NCI-H82 treated with DMSO at 0.1 percent for 48 hours (cell line): ENCODE measurements around the gene CCDC89.

Experiments
- DNase-seq: peaks from one replicate; lab custom pipeline; 2025; ENCODE audit not compliant: unreplicated experiment; lab: John Stamatoyannopoulos, UW

Gene CCDC89

GRCh38 chr11:85685820-85686459 lies at the start of gene CCDC89:
Gene CCDC89, minus strand, starts transcription at chr11:85686195. Its CDS starts 65 bp downstream, at chr11:85686130.
- DNase-seq = no peak

- DNase-seq = no peak
These were observed 47.0 kb upstream of the CCDC89 start for GRCh38 chr11:85732965-85733364.

- DNase-seq = no peak
These were observed 40.4 kb upstream of the CCDC89 start for GRCh38 chr11:85726381-85726780.

DNA sequence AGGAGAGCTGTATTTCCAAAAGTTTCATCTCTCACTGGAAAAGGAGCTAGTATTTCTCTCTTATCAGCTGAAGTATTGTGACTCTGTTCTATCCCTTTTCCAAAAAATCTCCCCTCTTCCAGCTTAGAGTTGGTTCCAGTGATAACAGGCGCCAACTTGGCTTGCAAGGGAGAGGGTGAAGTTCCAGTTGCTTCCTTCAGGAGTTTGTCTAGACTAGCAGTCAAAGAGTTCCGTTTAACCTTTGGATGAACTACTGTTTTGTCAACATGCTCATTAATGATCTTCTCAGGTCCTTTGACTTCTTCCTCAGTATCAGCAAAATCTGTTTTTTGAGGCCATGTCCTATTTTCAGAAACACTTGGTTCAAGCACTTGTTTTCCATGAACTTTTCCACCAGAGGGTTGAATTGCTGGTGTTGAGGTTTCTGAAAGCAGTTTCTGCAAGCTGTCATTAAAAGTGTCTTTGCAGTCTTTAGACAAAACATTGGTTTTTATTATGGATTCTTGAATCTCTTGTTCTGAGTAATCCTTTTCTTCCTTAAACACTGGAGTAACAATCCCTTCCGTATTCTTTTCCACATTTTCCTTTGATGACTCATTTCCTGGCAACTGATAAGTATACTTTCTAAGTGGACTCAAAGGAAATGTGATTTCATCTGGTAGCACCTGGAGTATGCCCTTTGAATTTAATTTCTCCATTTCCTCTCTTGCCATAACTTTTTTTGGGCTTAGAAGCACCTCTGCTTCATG lies 39.7 kb upstream of the CCDC89 start:
- no peak for DNase-seq

DNA sequence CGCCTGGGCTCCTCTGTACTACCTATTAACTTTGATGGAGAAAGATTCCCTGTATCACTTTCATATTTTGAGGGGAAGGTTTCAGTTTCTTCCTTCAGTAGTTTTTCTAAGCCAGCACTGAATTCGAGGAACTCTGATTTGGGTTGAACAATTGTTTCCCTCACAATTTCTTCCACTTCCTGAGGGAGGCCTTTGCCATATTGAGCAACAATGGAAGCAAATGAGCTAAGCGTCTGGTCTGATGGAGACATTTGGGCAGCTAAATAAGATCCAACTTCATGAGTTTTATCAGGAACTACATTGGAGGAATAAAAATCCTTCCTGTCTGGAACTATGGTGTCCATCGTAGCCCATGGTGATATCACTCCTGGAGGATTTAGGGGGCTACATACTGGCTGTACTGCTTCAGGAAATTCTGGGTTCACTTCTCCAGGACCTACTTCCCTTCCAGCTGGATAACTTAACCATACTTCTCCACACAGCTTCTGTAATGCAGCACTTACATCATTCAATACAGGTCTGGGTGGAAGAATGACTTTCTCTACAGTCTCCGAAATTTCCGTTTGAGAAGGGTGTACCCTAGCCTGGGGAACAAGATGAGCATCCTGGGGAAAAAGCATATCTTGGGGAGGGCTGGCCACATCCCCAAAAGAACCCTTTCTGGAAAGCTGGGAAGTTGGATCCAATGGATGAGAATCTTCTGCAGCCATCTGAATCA lies 38.9 kb upstream of the CCDC89 start:
- DNase-seq = no peak

GRCh38 chr11:85723088-85723487 lies 37.1 kb upstream of the CCDC89 start:
- DNase-seq = no peak

- no peak for DNase-seq
These were observed 35.2 kb upstream of the CCDC89 start for GRCh38 chr11:85721191-85721590.

DNA sequence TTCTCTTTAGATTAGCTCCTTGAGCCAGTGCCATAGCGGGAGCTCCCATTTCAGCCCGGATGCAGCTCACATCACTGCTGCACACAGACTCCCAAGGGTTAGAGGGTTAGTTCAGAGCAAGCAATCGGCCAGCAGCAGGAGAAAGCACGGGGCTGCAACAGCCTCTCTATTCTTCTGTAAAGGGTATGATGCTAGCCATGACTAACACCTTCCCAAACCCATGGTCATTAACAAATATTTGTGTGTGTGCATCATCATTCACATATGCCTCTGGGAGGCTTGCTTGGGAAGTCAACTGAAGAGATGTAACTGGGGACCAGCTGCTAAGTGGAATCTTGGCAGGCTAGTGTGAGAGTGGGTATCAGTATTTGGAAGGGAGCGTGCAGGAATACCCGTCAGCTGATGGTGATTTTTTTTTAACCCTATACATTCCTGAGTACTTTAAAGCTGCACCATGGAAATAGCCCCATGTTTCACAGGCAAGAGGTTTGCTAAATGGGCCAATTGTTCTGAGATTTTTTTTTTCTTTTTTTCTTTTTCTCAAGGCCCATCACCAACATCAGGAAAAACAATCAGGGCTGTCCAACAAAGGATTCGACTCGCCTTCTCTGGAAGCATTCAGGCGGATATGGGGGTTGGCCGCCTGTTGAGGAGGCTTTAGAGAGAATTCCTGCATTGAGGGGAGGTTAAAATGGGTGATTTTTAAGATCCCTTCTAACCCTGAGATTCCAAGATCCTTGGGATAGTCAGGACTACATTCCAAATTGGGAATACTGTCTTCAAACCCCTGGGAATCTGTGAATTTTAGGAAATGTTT lies 33.2 kb upstream of the CCDC89 start:
- no peak for DNase-seq

DNA sequence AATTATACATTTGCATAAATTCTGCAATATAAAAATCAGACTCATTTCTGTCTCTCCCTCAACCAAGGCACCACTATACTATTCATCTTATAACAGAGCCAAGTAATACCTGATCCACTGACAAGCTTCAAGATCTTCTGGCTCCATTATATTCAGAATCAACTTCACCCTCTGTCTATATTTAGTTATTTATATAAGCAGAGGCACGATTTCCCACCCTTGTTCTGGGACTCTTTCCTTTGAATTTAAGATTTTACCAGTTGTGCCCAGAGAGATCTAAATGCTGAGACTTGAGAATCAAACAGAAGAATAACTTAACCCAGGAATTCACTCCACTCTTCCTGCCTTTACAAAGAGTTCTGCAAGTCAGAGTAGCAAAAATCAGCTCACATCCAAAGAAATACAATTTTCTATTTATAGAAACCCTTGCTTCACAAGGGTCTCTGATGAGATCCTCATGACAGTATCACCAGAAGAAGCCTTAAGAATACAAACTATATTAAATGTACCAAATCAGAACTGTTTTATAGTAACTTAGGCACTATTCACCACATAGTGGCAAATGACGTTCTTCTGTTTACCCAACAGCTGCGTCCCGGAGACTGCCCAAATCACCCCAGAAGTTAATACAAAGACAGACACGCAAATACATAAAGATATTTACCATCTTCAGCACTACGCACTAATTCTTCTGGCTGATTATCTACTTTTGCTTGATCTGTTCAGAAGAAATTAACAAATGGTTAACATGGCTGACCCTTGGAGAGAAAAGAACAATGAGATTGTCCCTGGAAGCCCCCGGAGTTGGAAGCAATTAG lies 32.3 kb upstream of the CCDC89 start:
- DNase-seq = no peak

DNA sequence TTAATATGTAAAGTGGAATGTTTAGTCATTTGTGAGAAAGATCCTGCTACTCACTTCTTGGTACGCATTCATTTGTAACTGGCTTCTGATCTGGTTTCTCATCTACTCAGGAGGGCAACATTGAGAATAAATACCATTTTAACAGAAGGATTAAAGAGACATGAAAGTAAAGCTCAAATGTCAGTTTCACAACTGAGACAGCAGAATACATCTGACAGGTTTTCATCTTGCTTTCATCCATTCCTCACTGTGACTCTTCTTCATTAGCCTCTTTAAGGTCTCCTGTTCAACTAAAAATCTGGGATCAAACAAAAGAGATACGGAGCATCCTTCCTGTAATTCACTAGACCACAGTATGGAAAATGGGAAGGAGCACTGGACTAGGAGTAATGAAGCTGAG lies 31.4 kb upstream of the CCDC89 start:
- DNase-seq = no peak

DNA sequence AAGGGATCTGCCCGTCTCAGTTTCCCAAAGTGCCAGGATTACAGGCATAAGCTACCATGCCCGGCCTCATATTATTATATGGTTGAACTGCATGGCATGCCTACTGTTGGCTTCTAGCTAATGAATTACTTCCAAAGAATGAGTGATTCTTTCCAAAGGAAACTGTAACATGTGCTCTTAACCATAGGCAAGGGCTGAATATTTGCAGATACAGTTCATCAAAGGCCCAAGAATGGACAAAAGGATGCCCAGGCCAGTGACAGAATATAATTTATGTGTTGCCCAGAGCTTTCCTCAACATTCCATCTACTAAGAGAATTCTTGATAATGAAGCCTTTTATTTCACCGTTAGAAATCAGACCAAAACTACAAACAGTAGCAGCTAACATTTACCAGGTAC lies 27.0 kb upstream of the CCDC89 start:
- no peak for DNase-seq

DNA sequence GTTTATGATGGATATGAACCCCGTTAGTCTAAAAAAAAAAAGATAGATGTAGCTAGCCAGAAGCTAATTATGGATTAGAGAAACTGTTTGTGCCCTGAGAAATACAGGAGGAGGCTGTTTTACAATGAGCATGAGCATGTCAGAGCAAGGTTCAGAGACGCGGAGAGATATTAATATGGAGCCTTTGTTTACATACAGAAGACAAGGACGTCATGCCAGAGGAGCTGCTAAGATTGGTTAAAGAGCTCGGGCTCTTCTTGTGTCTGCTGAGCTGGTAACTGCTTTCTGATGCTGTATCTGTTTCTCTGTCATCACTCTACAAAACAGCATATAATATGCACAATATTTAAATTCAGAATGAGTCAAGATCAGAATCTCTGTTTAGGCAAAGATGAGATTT lies 24.9 kb upstream of the CCDC89 start:
- no peak for DNase-seq

- DNase-seq = no peak
These were observed 24.1 kb upstream of the CCDC89 start for GRCh38 chr11:85709941-85710702.

GRCh38 chr11:85705800-85706199 lies 19.8 kb upstream of the CCDC89 start:
- no peak for DNase-seq

- no peak for DNase-seq
These were observed 19.0 kb upstream of the CCDC89 start for GRCh38 chr11:85704967-85705366.

DNA sequence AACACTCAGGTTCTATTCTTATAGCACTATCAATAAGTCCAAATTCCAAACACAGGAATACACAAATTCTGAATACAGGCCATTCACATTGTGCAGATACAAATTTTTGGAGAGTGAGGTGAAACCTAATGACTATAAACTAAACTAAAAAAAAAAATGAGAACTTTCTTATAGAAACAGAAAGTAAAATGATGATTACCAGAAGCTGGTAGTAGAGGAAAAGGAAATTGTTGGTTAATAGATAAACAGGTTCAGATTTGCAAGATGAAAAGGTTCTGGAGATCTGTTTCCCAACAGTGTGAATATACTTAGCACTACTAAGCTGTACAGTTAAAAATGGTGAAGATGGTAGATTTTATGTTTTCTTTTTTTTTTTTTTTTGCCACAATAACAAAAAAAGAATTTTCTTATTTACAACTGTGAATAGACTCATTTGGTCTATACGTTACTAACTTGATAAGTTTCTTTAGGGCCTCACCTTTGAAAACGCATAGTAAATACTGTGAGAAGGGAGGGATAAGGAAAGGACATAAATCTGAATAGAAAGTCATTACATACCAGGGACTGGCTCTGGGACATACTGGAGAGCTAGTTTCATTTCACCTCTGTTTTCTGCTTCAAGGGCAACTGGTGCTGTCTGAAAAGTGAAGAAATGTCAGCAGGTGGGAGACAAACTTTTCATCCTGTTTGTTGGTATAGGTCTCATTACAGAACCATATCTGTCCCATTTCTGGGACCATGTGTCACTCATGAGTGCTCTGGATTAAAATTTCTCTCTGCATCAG lies 14.2 kb upstream of the CCDC89 start:
- DNase-seq = no peak

DNA sequence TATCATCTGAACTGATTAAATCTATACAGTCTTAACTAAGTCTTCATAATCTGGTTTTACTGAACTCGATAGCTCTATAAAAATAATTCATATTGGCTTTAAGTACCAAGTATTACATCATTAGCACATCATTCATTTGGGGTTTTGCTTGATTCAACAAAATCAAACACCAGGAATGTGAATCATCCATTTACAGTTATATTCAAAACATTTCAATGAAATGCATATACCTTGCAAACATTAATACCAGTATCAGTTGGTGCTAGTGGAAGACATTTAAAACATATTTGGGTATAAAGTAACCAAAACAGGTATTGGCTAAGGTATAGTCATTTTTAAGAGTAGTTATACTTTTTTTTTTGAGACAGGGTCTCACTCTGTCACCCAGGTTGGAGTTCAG lies 12.2 kb upstream of the CCDC89 start:
- DNase-seq = no peak

DNA sequence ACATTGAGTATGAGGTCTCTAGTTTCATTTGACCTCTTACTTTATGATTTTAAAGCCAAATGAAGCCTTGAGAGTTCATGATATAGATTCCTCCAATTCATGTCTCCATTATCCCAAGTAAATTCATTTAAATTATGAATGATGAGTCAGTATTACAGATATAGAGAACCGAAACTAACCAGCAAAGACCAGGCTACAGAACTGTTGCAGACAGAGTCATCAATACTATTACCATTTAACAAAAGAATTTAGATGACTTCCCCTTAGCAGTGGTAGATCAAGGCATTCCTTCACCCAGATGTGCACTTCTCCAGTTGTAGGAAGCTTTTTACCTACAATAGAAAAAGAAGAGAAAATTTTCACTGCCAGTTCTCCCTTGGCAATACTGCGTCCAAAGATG lies 11.8 kb upstream of the CCDC89 start:
- no peak for DNase-seq

GRCh38 chr11:85695546-85695945 lies 9.6 kb upstream of the CCDC89 start:
- no peak for DNase-seq
